Heart left ventricle (tissue), 16 donors: ENCODE measurements around the gene APOF. TPM values are rescaled to one million over a fixed set of nuclear protein-coding genes. Genes with fewer than 3 reads are reported as not detected.
"Not testable (repeated sequence)": the region's sequence is repeated elsewhere in the genome, so short reads cannot be mapped to it uniquely, and the experiment has no call there.

Experiments used
- ATAC-seq, 4 donors: fragments of 200-7000 bp; cut with Tn5 transposase; one replicate each; pipeline ENCODE4 v1.9.1; 2020 to 2022; ENCODE audit warnings: moderate library complexity in 4 of 4, mild to moderate bottlenecking in 3 of 4, moderate number of reproducible peaks in 1 of 4
- DNase-seq, 5 donors: peaks; one replicate each; pipeline ENCODE4 v3.0.0-alpha.2; 2020
- H3K27ac ChIP-seq, 12 donors: fragments of 200-600 bp; sonication (generic) in 4 of 12; one replicate each; pipeline versions ENCODE4 v1.5.0 to v1.8.0; 2016 to 2022; ENCODE audit warnings: mild to moderate bottlenecking in 2 of 12
- H3K27me3 ChIP-seq, 9 donors: fragments of 200-600 bp; sonication (generic) in 2 of 9; one replicate each; pipeline versions ENCODE4 v1.5.1 to v1.8.0; 2016 to 2022; ENCODE audit warnings: mild to moderate bottlenecking in 3 of 9
- H3K36me3 ChIP-seq, 9 donors: fragments of 200-600 bp; sonication (generic) in 2 of 9; one replicate each; pipeline versions ENCODE4 v1.5.0 to v1.8.0; 2018 to 2022; ENCODE audit warnings: mild to moderate bottlenecking in 2 of 9
- H3K4me1 ChIP-seq, 12 donors: fragments of 200-600 bp; sonication (generic) in 4 of 12; one replicate each; pipeline versions ENCODE4 v1.5.0 to v1.8.0; 2016 to 2022; ENCODE audit warnings: mild to moderate bottlenecking in 3 of 12
- H3K4me3 ChIP-seq, 12 donors: fragments of 200-600 bp; sonication (generic) in 4 of 12; one replicate each; pipeline versions ENCODE4 v1.5.0 to v1.8.0; 2017 to 2022; ENCODE audit warnings: mild to moderate bottlenecking in 9 of 12, moderate library complexity in 4 of 12
- H3K9me3 ChIP-seq, 12 donors: fragments of 200-600 bp; sonication (generic) in 4 of 12; one replicate each; pipeline versions ENCODE4 v1.5.0 to v1.8.0; 2016 to 2022; ENCODE audit warnings: mild to moderate bottlenecking in 1 of 12
- CTCF ChIP-seq, 12 donors: fragments of 200-600 bp; sonication (generic) in 4 of 12; IDR thresholded peaks; one replicate each; pipeline versions ENCODE4 v1.5.0 to v1.8.0; 2018 to 2022; ENCODE audit warnings: antibody characterized with exemption in 12 of 12, mild to moderate bottlenecking in 5 of 12
- POLR2A ChIP-seq, 2 donors: fragments of 450-650 bp; IDR thresholded peaks; one replicate each; pipeline ENCODE4 v1.6.1; 2017; ENCODE audit warnings: antibody characterized with exemption in 2 of 2, mild to moderate bottlenecking in 2 of 2, moderate library complexity in 2 of 2
- WGBS, 4 donors: extraction: QIAGEN DNeasy Blood & Tissue Kit in 2 of 4; methylation state at CpG; one replicate each; pipeline versions ENCODE4 v1.1.5 to v1.1.7; 2013 to 2018; 5-methylcytosine and 5-hydroxymethylcytosine counted together
- intact Hi-C, 10 donors: fragments of 100-400 bp; cut with DNase I; formaldehyde crosslinking; loops; one replicate each; pipeline versions ENCODE4 v1.11.1 to v1.14.2; 2022
- polyA plus RNA-seq, 2 donors: library from polyadenylated mRNA; stranded (reverse); fragments of 200-250 nt; gene quantifications; one replicate each; pipeline ENCODE4 v1.2.3, GENCODE V29; 2013
- total RNA-seq, 9 donors: library from RNA; depleted of rRNA in 2 of 9; stranded (reverse); fragments of >200 nt in 2 of 9; fragmentation: NEBNext Ultra II Directional in 3 of 9; extraction: Animal tissue kit (Norgen Biotek cat#: 25700) in 3 of 9; gene quantifications; one replicate each; pipeline versions ENCODE4 v1.1.0 to v1.2.4, GENCODE V29; 2016 to 2023
- donor health status: ischemic (EF 13 %, LVEDD 7.1; RV severe dilation, severe dysfunction).
- donor health status: healthy with polysubstance abuse.
- donor health status: DM: no; HTN: yes; CAD: no.
- donor health status: DM: no; HTN: no; CAD: no.
- donor health status: ischemic (EF 25% LVEDD 6.9; RV normal size, moderate dysfunction).
- donor health status: ischemic (EF 25% LVEDD 5.7; RV mildly dilated, moderate dysfunction).
- donor health status: healthy.
- donor health status: DM: yes; HTN: yes; CAD: no.
- donor health status: ischemic (EF 35%, LVEDD 5.7; RV mildly dilated, moderate dysfunction).
- donor health status: nonischemic (EF 11% LVEDD 7.7; RV severe dilation, severe dysfunction).
- donor health status: DM: yes; HTN: yes; CAD: no.
- donor health status: PGD.
- donor health status: ischemic (EF 29% LVEDD 5.4; RV normal size, mild dysfunction).
- donor health status: nonischemic (EF 23%, LVEDD 6.1; RV moderate dilation, normal function).

APOF gene
- total and polyA plus RNA-seq, 11 donors = not detected

GRCh38 chr12:56350662-56351061 lies 12.0 kb downstream of the APOF start:
- H3K9me3 ChIP-seq = no peaks in the 10 kb centered on the region
- no peak overlapping the region for H3K27ac ChIP-seq
- intact Hi-C loops = no loop called here
- DNase-seq = no peak
- peaks cover 7 to 100% (median 100%) of the 10 kb centered on the region in 9 donors for H3K36me3 ChIP-seq
- no peak for ATAC-seq
- no peaks in the 10 kb centered on the region for H3K4me1 ChIP-seq
- no peak for TF ChIP-seq POLR2A (IDR thresholded peaks at IDR 0.05)
- TF ChIP-seq CTCF (IDR thresholded peaks at IDR 0.05) = no peak
- no peaks in the 10 kb centered on the region for H3K27me3 ChIP-seq
- 85 to 95% (median 90%) methylated on average over 2 of the region's 2 CpGs for WGBS, 4 donors
- H3K4me3 ChIP-seq = no peak overlapping the region

- Histone ChIP-seq H3K4me1 (no peaks in the 10 kb centered on the region), H3K27me3 (no peaks in the 10 kb centered on the region), H3K9me3 (no peaks in the 10 kb centered on the region), H3K4me3 (no peak overlapping the region), H3K27ac (no peak overlapping the region), H3K36me3 (peaks cover 2 to 100% (median 100%) of the 10 kb centered on the region in 9 donors)
- WGBS, 4 donors = 92 to 100% (median 96%) methylated on average over 5 of the region's 5 CpGs
- intact Hi-C loops = no loop called here
- TF ChIP-seq POLR2A (IDR thresholded peaks at IDR 0.05) (no peak), CTCF (IDR thresholded peaks at IDR 0.05) (no peak)
- DNase-seq (no peak), ATAC-seq (no peak)
These were observed 13.9 kb downstream of the APOF start for GRCh38 chr12:56348776-56349175.

GRCh38 chr12:56347255-56347654 lies 15.4 kb downstream of the APOF start:
- ATAC-seq, H3K4me1 ChIP-seq, H3K27ac ChIP-seq, H3K4me3 ChIP-seq, DNase-seq, H3K27me3 ChIP-seq, H3K9me3 ChIP-seq, intact Hi-C loops: not testable (repeated sequence)
- WGBS, 4 donors = 89 to 97% (median 92%) methylated on average over 9 of the region's 9 CpGs
- peaks cover 2 to 100% (median 100%) of the 10 kb centered on the region in 9 donors for H3K36me3 ChIP-seq

GRCh38 chr12:56346675-56347074 lies 16.0 kb downstream of the APOF start:
- TF ChIP-seq POLR2A (IDR thresholded peaks at IDR 0.05) = no peak
- peak in 1 of 12 donors; percentile 9 for TF ChIP-seq CTCF (IDR thresholded peaks at IDR 0.05)
- intact Hi-C loops = no loop called here
- H3K9me3 ChIP-seq = no peaks in the 10 kb centered on the region
- H3K27me3 ChIP-seq = no peaks in the 10 kb centered on the region
- DNase-seq (no peak), ATAC-seq (peak in 2 of 4 donors; percentile 15 to 39)
- H3K4me3 ChIP-seq = no peak overlapping the region
- 66 to 87% (median 82%) methylated on average over 6 to 7 of the region's 7 CpGs for WGBS, 4 donors
- H3K36me3 ChIP-seq = peaks cover 2 to 100% (median 99%) of the 10 kb centered on the region in 9 donors
- no peak overlapping the region for H3K27ac ChIP-seq
- no peaks in the 10 kb centered on the region for H3K4me1 ChIP-seq

GRCh38 chr12:56342290-56342689 lies 20.4 kb downstream of the APOF start:
- Histone ChIP-seq H3K4me1 (peaks cover 0 to 22% (median 0%) of the 10 kb centered on the region in 12 donors), H3K36me3 (peaks cover 0 to 64% (median 58%) of the 10 kb centered on the region in 9 donors)
- DNase-seq, H3K27ac ChIP-seq, ATAC-seq, H3K9me3 ChIP-seq, H3K4me3 ChIP-seq, intact Hi-C loops, H3K27me3 ChIP-seq: not testable (repeated sequence)
- WGBS, 4 donors = 96 to 100% (median 99%) methylated on average over 2 of the region's 2 CpGs
